Activated T-cell treated with anti-CD3 and anti-CD28 coated beads for 24 hours (primary cell): ENCODE measurements around the gene PFKP.

Experiments used
- DNase-seq: peaks from one replicate; pipeline ENCODE4 v3.0.0-alpha.2; 2020; ENCODE audit warnings: low read depth

PFKP gene

DNA sequence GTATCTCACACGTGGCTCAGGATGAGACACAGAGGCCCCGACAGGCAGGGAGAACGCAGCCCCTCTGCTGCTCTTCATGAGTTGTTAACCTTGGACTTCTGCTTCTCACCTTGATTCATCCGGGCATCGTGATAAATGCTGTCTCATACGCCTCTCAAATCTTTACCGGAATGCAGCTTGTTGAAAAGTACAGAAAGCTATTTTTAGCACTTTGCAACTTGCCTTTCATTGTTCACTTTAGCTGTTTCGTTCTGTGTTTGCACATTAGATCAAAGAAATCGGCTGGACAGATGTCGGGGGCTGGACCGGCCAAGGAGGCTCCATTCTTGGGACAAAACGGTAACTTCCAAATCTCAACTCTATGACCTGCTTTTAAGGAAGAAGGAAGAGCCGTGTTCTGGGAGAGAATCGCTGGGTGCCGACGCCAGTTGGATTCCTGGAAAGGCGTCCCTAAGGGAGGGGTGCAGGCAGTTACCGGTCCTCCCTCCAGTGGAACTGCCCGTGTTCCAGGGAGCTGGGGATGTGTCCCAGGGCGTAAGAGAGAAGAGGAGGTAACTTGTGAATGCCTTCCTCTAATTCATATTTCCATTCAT, 49.3 kb downstream of the PFKP start:
- DNase-seq = no peak

- DNase-seq = no peak
These were observed 50.1 kb downstream of the PFKP start for GRCh38 chr10:3117486-3117885.

- DNase-seq = no peak
These were observed 51.3 kb downstream of the PFKP start for GRCh38 chr10:3118641-3119091.

DNA sequence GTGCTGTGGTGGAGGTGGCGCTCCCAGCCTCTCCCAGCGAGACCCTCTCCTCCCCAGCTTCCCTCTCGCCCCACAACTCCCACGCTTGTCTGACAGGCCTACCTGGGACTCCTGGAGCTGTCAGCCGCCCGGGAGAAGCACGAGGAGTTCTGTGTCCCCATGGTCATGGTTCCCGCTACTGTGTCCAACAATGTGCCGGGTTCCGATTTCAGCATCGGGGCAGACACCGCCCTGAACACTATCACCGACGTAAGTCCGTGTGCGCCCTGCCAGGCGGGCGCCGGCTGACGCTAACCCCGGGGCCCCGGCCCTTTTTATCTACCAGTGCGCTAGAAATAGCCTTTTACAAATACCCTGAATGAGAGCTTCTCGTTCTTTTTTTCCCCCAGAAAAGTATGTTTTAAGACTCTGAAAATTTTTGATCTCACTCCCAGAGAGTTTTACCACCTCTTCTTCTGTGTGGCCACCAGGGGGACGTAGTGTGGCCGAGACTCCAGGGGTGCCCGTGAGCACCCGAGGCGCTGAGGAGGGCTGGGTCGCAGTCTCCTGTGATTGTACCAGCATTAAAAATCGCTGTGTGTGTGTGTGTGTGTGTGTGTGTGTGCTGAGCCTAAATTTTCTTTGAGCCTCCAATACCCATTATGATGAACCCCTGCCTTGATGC, 52.6 kb downstream of the PFKP start:
- no peak for DNase-seq

DNA sequence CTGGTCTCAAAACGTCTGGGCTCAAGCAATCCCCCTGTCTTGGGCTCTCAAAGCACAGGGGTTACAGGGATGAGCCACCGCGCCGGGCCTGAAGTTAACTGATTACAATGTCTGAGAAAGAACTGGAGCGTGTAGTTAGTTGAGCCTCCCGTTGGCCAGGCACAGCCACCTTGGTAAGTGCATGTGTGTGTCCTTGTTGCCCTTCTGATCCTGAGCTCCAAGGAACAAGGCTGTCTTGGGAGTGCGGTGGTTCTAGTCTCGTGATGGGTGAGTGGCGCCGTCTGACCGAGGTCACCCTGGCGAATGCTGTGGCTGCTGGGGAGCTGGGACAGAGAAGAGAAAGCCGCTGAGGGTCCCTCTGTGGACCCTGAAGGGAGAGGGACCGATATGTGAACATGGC, 54.7 kb downstream of the PFKP start:
- no peak for DNase-seq

GRCh38 chr10:3122486-3123205, 55.3 kb downstream of the PFKP start:
- DNase-seq = no peak

- DNase-seq = no peak
These were observed 56.4 kb downstream of the PFKP start for GRCh38 chr10:3123571-3124411.

GRCh38 chr10:3124412-3125175, 57.2 kb downstream of the PFKP start:
- DNase-seq = no peak

DNA sequence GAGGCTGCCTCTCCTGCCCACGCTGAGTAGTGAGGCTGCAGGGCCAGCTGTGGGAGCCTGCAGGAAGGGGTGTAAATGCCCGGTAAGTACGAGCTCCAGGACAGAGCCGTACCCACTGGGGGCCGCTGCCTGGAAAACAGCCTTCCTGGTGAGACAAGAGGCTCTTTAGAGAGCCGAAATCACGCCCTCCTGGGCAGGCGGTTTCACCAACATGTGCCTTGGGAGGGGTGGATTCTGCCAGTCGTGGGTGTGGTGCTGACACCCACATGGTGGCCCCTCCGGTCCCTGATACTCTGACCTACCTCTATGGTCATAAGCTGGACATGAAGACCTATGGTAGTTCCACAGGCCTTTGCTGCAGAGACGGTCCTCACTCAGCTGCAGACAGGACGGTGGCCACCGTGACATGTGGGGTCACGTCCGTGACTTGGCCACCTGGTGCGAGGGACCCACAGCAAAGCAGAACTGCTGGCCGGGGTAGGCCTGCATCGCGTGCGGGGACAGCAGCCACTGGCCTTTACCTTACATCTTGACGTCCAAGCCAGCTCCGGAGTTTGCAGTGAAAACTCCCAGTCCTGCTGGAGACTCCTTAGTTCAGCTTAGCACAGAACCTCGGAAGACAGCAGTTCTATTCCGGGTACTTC, 58.3 kb downstream of the PFKP start:
- DNase-seq = no peak

GRCh38 chr10:3126249-3126648, 58.9 kb downstream of the PFKP start:
- DNase-seq = no peak

DNA sequence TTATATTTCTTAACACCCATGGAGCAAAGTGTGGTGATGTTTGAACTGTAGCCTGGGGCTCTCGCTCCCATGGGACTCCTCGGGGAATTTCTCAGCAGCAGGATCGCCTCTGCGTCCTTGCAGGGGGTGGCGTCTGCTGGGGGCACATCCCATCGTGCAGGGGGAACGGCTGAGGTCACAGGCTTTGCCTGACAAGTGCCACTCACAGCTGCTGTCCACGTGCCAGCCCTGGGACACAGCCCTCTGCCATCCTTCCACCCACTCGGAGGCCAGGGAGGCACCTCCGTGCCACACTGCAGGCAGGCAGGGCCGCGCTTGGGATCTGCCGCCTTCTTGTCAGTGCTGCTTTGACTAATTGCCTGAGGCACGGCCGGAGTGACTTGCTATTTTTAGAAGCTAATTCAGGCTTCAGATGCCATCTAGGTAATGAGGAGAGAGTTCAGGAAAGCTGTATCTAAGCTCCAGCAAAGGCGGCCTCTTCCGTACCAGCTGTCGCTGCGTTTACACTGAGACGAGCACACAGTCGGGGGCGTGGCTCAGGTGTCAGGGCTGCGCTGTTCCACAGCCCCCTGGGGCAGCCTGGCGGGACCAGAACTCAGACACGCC, 59.5 kb downstream of the PFKP start:
- DNase-seq = no peak

DNA sequence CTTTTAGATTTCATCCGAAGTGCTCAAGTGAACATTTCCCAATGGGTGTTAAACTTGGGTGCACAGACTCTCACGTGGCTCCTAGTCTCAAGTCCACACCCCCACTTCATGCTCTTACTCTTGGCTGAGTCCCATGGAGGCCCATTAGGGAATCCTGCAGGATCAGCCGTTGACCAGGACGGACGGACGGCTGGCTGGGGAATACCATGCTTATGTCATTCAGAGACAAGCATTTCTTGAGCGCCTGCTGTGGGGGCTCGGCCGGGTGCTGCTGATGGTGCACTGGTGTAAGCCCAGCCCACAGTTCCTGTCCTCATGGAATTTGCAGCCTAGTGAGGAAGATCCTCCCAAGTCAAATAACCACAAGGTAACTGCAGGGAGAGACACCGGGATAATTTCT, 60.6 kb downstream of the PFKP start:
- DNase-seq = no peak

GRCh38 chr10:3128379-3129130, 61.2 kb downstream of the PFKP start:
- DNase-seq = no peak

GRCh38 chr10:3129581-3130340, 62.4 kb downstream of the PFKP start:
- no peak for DNase-seq

- DNase-seq = no peak
These were observed 63.8 kb downstream of the PFKP start for GRCh38 chr10:3131098-3131497.

GRCh38 chr10:3132036-3133025, 65.0 kb downstream of the PFKP start:
- no peak for DNase-seq

DNA sequence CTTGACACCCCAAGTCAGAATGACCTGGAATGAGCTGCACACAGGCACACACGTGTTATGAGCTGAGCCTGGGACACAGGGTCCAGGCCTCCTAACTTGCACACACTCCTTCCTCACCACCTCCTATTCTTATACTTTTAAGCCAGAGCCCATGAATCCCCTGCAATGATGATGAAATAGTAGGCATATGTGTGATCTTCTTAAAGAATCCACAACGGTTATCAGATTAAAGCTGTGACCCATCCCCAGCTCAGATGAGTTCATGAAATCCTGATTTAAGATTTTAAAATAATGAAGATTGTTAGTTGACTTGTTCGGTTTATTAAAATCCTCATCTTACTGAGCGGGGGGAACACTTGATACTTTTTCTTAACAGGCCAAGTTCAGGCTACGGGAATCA, 66.6 kb downstream of the PFKP start:
- DNase-seq = no peak

- DNase-seq = no peak
These were observed 67.7 kb downstream of the PFKP start for GRCh38 chr10:3135006-3135405.
